Caki2 (cell line): ENCODE data around the gene TBC1D8. TPM values are rescaled to one million over a fixed set of nuclear protein-coding genes. Genes with fewer than 3 reads are reported as not detected.

Experiments used
- DNase-seq: peaks from one replicate; pipeline ENCODE4 v3.0.0-alpha.2; 2015; ENCODE audit warnings: low read depth
- in situ Hi-C: cut with HindIII; loops from 2 replicates; pipeline ENCODE4 v1.10.0; 2016; ENCODE audit warnings: low sequenced_read_pairs, low pct_unique_long_range_greater_than_20kb, mixed read lengths
- total RNA-seq: library from RNA; depleted of rRNA; stranded (reverse); fragments of >200 nt; shearing (Covaris generic); gene quantifications from 2 replicates; pipeline ENCODE4 v1.2.3, GENCODE V29; 2014; ENCODE audit warnings: low replicate concordance

TBC1D8 gene
- total RNA-seq, 1 experiment from 2014 or later: 49.8 TPM

DNA sequence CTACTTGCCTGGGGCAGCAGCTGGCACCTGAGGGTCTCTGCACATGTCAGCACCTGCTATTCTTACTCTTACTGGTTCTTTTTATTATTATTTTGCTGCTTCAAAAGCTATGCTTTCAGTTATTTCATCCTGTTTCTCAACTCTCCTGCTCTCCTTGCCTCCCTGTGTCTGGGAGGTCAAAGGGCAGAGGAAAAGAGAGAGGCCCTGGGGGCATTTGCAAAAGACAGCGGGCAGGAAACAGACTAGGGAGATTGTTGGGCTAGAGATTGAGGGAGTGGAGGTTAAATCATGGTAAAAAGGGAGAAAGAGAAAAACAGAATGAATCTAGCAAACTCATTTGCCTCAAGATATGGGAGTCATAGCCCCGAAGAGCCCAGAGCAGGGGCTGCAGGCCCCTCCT, 170.2 kb downstream of the TBC1D8 start:
- in situ Hi-C loops: no loop called here
- DNase-seq: no peak

GRCh38 chr2:100980046-100980445, 171.1 kb downstream of the TBC1D8 start:
- in situ Hi-C loops: no loop called here

GRCh38 chr2:100978582-100979191, 172.5 kb downstream of the TBC1D8 start:
- in situ Hi-C loops: no loop called here
- DNase-seq: no peak

More at GRCh38 chr2:100980046-100980445, 171.1 kb downstream of the TBC1D8 start:
- no peak for DNase-seq

- DNase-seq: no peak
- in situ Hi-C loops: no loop called here
Measured at GRCh38 chr2:100977511-100977910, 173.7 kb downstream of the TBC1D8 start.

GRCh38 chr2:100976645-100977391, 174.4 kb downstream of the TBC1D8 start:
- peak; percentile 82 for DNase-seq
- in situ Hi-C loops: no loop called here

- DNase-seq: no peak
- in situ Hi-C loops: no loop called here
Measured at GRCh38 chr2:100976061-100976460, 175.1 kb downstream of the TBC1D8 start.

- in situ Hi-C loops: no loop called here
- DNase-seq: no peak
Measured at GRCh38 chr2:100975521-100975785, 175.7 kb downstream of the TBC1D8 start.

DNA sequence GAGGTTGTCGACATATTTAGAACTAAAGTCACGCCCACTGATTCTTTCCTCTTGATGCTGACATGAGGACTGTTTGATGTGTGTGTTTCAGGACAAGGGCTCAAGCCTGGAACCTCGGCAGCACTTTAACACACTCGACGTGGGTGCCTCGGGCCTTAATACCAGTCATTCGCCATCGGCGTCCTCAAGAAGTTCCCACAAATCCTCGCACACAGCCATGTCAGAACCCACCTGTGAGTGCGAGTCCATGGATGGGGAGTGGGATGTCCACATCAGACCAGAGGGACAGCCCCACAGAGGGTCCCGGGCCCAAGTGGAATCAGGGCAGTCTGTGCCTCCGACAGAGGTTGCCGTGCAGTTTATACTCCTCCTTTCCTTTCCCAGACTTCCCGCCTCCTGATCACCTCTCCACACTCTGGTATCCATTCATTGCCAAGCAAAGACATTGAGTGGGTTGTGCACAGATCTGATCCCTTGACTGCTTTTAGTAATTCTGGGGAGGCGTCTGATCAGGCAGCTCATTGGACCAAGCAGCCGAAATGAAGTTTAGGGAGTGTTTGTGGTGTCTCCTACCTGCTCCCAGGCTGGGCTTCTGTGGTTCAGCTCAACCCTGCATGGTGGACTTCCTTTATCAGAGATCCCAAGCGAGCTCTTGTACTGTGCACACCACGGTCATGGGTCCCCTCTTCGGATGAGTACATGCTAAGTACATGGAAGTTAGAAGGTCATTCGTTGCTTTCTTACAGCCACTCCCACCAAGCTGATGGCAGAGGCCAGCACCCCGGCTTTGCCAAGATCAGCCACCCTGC, 176.3 kb downstream of the TBC1D8 start:
- DNase-seq: no peak
- in situ Hi-C loops: no loop called here

DNA sequence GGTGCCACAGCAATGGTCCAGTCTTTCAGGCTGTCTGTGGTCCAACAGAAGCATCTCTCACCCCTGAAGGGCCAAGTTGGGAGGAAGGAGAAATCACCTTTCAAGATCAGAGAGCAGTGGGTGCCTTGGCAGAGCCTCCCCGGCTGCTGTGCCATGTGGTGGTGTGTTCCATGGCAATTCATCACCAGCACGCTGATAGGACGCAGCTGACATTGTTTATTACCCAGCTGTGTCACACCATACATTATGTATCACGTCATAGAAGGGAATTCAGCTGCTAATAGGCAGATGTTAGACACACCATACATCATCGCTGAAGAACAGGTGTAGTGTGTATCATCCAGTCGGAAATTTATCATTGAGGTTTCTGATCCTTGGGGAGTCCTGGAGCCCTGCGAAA, 178.7 kb downstream of the TBC1D8 start:
- in situ Hi-C loops: no loop called here
- DNase-seq: no peak

GRCh38 chr2:100971221-100971620, 180.0 kb downstream of the TBC1D8 start:
- in situ Hi-C loops: no loop called here
- DNase-seq: no peak

- DNase-seq: no peak
- in situ Hi-C loops: no loop called here
Measured at GRCh38 chr2:100969998-100970397, 181.2 kb downstream of the TBC1D8 start.

DNA sequence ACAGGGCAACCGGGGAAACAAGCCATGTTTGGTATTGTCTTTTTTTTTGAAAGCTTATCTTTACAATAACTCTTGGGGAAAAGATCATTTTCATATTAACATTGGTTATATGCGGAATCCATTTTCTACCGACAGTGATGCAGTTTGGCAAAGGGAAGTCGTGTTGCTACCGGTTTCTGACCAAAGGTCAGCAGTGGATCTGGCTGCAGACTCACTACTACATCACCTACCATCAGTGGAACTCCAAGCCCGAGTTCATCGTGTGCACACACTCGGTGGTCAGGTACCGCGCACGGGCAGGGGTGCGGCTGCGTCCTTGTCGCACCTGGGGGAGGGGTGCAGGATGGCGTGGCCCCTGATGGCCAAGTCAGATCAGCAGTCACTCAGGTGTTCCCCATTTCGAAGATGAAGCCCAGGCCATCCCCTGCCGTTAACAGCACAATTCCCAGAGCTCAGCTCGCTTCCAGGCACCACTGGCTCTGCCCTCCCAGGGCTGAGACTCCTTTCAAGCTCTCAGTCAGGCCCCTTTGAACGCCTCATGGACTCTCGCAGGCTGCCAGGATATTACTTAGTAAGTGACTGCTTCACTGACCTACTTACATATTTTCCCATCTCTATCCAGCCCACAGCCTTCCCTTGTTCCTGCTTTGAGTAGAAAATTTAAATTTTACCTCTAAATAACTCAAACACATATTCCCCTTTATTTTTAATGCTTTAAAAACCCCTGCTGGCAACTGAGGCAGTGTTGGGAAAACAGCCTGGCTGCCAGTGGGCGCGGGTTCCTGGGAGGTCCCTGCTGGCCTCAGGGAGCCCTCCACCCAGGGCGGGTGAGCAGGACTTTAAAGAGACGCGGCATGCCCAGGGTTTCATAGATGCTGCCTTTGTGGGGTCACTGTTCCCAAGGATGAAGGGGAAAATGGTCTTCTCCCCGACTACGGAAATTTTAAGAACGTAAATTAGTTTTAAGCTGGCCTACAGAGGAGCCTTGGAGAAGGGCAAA, 182.7 kb downstream of the TBC1D8 start:
- in situ Hi-C loops: no loop called here
- DNase-seq: no peak

- DNase-seq: no peak
- in situ Hi-C loops: no loop called here
Measured at GRCh38 chr2:100967716-100968115, 183.5 kb downstream of the TBC1D8 start.

- no peak for DNase-seq
- in situ Hi-C loops: no loop called here
Measured at GRCh38 chr2:100965596-100965995, 185.6 kb downstream of the TBC1D8 start.

GRCh38 chr2:100964681-100965169, 186.5 kb downstream of the TBC1D8 start:
- DNase-seq: no peak
- in situ Hi-C loops: no loop called here

DNA sequence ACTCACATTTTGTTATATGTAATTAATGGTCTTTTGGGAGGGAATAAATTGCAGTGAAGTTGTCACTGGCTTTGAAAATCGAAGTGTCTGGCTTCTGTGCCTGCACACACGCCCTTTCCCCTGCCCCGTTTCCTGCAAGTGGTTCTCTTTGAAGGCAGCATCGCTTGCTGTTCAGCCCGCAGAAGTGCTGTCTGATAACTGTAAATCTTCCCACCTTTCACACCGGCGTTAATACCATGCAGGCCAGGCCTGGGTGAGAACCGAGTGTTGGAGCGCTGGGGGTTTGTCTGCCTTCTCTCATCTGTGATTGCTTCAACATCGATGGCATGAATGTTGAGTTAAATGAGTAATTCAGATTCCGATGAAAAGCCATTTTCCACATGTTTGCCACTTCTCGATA, 187.0 kb downstream of the TBC1D8 start:
- in situ Hi-C loops: no loop called here
- DNase-seq: no peak

GRCh38 chr2:100963026-100963375, 188.2 kb downstream of the TBC1D8 start:
- no peak for DNase-seq
- in situ Hi-C loops: no loop called here

- in situ Hi-C loops: no loop called here
- DNase-seq: no peak
Measured at GRCh38 chr2:100962366-100963025, 188.7 kb downstream of the TBC1D8 start.
